Skeletal muscle tissue (tissue), 4 donors: ENCODE data around the gene RPTOR. TPM values are rescaled to one million over a fixed set of nuclear protein-coding genes. Genes with fewer than 3 reads are reported as not detected.
A peak's percentile ranks its signal among the peaks of the same experiment; 100 is the strongest.

Source experiments
- H3K27ac ChIP-seq: one replicate; pipeline ENCODE4 v1.7.0; 2013; ENCODE audit warnings: mild to moderate bottlenecking, low read depth, low read length, inconsistent platforms
- H3K27me3 ChIP-seq, 3 donors: one replicate each; pipeline ENCODE4 v1.7.0; 2013; ENCODE audit warnings: low read length in 3 of 3; ENCODE audit not compliant: control insufficient read depth in 3 of 3, insufficient read depth in 3 of 3
- H3K36me3 ChIP-seq, 3 donors: one replicate each; pipeline ENCODE4 v1.7.0; 2013; ENCODE audit warnings: low read length in 3 of 3; ENCODE audit not compliant: control insufficient read depth in 3 of 3, insufficient read depth in 3 of 3
- H3K4me1 ChIP-seq, 3 donors: one replicate each; pipeline ENCODE4 v1.7.0; 2013; ENCODE audit warnings: low read length in 3 of 3, mild to moderate bottlenecking in 3 of 3; ENCODE audit not compliant: control insufficient read depth in 3 of 3, insufficient read depth in 3 of 3
- H3K4me3 ChIP-seq, 3 donors: one replicate each; pipeline ENCODE4 v1.7.0; 2013; ENCODE audit warnings: low read length in 3 of 3
- H3K9ac ChIP-seq, 3 donors: one replicate each; pipeline ENCODE4 v1.7.0; 2013; ENCODE audit warnings: low read length in 3 of 3, mild to moderate bottlenecking in 3 of 3, moderate library complexity in 2 of 3, low read depth in 1 of 3
- H3K9me3 ChIP-seq, 3 donors: one replicate each; pipeline ENCODE4 v1.7.0; 2013; ENCODE audit warnings: low read length in 3 of 3; ENCODE audit not compliant: control insufficient read depth in 3 of 3
- total RNA-seq: library from RNA; depleted of rRNA; stranded (reverse); fragments of >200 nt; gene quantifications from one replicate; pipeline ENCODE4 v1.2.3, GENCODE V29; 2014
- donor health status: Osteomylitis.

The RPTOR gene
- total RNA-seq, 1 donor from 2014 or later: 24.5 TPM

DNA sequence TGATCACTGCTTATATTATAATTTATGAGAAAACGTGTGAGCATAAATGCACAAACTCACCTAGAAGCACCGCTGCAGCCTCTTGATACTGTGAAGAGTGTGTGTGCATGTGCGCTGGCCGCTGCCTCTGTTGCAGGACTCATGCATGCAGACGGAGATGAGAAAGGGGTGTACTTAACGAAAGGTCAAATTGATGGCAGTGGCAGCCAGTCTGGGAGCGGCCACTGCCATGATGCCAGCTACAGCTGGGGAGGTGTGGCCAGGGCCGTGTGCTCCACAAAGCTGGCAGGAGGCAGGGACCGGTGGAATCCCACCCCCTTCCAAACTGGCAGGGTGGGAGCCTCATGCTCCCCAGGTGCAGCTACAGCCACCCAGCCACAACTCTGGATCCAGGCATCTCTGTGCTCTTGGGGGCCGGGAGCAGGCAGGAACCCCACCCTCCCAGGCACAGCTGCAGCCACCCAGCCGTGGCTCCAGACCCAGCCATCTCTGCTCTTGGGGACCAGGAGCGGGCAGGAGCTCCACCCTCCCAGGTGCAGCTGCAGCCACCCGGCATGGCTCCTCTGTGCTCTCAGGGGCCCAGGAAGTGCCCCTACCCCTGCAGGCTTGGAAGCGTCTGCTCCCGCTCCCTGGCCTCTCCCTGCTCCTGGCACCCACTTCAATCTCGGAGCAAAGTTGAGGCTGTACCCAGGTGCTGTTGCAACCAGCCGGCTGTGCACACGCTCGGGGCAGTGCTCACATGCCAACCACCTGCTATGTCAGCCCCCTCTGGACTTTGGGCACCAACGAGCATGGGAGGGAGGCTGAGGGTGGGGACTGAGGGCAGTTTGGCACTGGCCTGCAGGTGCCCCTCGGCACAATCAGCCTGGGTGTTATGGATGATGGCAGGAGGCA lies 369.5 kb downstream of the RPTOR start:
- no peaks in the 10 kb centered on the region for H3K27me3 ChIP-seq
- peaks cover 19 to 29% (median 29%) of the 10 kb centered on the region in 3 donors for H3K36me3 ChIP-seq
- no peaks in the 10 kb centered on the region for H3K9me3 ChIP-seq
- no peak overlapping the region for H3K9ac ChIP-seq
- H3K4me3 ChIP-seq: no peak overlapping the region
- H3K27ac ChIP-seq: no peak overlapping the region
- H3K4me1 ChIP-seq: peaks cover 0 to 10% (median 0%) of the 10 kb centered on the region in 3 donors

DNA sequence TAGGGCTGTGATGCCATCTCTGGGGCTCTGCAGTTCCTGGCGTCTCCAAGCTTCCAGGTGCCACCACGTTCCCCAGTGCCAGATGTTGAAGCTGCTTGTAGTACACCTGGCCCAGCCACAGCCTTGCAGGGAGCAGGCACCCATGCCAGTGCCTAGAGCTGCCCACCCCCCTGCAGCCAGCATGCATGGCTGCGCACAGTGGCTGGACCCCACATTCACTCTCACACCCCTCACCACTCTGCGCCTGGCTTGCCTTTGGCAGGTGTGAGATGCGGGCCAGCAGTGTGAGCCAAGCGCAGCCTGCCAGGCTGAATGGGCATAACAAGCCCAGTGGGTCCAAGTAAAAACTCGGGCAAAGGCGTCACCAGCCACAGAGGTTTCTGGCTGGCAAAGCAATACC lies 371.6 kb downstream of the RPTOR start:
- Histone ChIP-seq H3K27me3 (no peaks in the 10 kb centered on the region), H3K4me3 (no peak overlapping the region), H3K36me3 (peaks cover 15 to 26% (median 16%) of the 10 kb centered on the region in 3 donors), H3K4me1 (peaks cover 0 to 10% (median 0%) of the 10 kb centered on the region in 3 donors), H3K9me3 (no peaks in the 10 kb centered on the region), H3K9ac (no peak overlapping the region), H3K27ac (no peak overlapping the region)

DNA sequence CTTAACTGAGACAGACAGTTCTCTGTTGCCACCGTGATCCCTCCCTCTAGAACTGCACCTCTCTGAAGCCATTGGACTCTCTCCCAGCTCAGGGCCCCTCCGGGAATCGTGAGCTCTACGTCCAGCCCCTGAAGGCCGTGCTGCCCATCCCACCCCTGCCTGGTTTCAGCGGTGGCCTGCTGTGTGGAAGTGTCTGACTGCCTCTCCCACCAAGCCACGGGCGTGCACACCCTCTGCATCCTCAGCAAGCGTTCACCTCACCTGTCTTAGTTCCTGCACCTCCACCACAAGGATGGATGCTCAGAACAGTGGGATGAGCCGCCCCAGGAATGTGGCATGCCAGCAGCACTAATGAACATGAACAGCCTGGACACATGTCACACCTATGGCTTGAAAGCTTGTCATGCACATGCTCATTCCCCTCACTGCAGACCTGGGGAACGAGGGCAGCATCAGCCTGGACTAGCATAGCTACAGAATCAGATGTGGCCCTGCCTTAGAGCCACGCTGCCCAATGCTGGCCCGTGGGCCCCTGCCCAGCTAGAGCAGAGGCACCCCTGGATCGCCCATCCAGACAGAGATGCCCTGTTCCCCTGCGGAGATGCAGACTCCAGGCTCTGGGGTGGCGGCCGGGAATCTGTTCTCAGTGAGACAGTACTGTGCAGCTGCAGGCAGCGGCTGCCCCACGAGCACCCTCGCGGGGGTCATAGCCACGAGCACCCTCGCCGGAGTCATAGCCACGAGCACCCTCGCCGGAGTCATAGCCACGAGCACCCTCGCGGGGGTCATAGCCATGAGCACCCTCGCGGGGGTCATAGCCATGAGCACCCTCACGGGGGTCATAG lies 373.3 kb downstream of the RPTOR start:
- Histone ChIP-seq H3K9me3 (no peaks in the 10 kb centered on the region), H3K4me1 (peaks cover 0 to 10% (median 0%) of the 10 kb centered on the region in 3 donors), H3K9ac (no peak overlapping the region), H3K27me3 (no peaks in the 10 kb centered on the region), H3K4me3 (no peak overlapping the region), H3K27ac (no peak overlapping the region), H3K36me3 (peaks cover 10 to 22% (median 12%) of the 10 kb centered on the region in 3 donors)

DNA sequence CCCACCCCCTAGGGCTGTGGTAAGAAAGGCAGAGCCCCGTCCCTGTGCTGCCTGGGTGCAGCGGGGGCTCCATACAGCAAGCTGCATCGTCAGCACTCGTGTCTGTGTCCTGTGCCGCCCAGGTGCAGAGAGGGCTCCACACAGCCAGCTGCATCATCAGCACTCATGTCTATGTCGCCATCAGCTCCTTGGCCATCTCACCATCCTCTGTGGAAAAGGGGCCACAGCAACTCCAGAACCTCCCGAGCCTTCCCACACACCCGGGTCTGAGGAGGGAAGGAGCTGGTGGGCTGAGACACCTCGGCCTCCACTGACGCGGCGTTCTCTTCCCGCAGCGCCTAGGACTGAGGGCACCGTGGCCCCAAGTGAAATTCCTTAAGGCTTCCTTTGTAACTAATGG lies 374.1 kb downstream of the RPTOR start:
- H3K36me3 ChIP-seq: peaks cover 17 to 24% (median 20%) of the 10 kb centered on the region in 3 donors
- H3K4me1 ChIP-seq: peaks cover 0 to 10% (median 0%) of the 10 kb centered on the region in 3 donors
- H3K9ac ChIP-seq: no peak overlapping the region
- no peak overlapping the region for H3K27ac ChIP-seq
- no peaks in the 10 kb centered on the region for H3K27me3 ChIP-seq
- H3K4me3 ChIP-seq: no peak overlapping the region
- H3K9me3 ChIP-seq: no peaks in the 10 kb centered on the region

DNA sequence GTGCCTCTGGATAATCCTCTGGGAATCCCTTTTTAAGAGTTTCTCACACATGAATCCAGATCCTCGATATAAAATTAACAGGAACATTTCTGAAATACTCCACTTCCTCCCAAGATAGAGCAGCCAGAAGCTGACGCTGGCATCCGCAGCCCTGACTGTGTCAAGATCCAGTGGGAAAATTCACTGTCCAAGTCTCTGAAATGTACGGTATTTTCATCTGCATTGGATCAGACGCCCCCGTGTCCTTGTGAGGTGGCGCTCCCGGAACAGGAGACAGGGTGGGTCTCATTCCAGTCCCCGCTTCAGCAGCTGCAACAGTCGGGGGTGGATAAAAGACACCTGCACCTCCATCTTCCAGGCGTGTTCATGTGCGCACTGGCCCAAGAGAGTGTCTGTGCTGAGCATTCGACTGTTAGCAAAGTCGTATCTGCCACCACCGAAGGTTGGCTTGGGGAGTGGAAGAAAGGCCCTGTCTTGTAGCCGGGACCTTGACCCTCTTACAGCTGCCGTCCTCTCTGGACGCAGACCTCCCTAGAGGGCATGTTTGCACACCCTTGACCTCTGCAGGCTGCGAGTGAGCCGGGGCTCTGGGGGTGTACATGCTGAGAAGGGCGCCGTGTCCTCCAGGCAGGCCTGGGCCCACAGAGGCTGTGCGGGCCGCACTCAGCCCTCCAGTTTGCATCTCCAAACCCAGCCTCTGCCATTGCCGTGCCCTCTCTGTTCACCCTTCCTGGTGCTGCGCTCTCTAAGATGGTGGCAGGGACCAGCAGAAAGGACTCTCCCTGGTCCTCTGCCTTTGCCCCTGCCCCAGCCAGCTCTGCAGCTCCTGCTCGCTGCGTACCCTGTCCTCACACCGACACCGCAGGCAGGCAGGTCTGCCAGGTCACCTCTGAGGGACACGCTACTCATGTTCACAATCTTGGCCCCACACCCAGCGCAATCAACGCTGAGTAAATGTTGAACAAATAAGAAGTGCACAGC lies 375.0 kb downstream of the RPTOR start:
- Histone ChIP-seq H3K4me3 (peak overlapping the region in 1 of 3 donors; percentile 13), H3K27me3 (no peaks in the 10 kb centered on the region), H3K9me3 (no peaks in the 10 kb centered on the region), H3K4me1 (peaks cover 0 to 10% (median 0%) of the 10 kb centered on the region in 3 donors), H3K27ac (peak overlapping the region; percentile 1), H3K36me3 (peaks cover 25 to 29% (median 27%) of the 10 kb centered on the region in 3 donors), H3K9ac (no peak overlapping the region)

DNA sequence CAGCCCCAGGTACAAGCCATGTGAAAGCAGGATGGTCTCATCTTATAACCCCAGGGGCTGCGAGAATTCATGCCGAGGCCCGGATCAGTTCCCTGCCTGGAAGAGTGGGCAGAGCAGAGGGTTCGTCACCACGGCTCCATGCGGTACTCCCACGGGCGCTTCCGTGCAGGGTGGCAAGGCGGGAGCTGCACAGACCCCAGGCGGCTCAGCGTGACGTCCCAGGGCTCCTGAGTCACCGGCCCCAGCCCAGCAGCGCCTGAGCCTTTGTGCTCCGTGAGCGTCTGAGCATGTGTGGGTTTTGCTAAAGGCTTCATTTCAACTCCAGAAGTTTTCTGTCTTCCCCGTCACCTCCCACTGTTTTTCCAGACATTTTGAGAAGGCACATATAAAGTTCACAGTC lies 375.8 kb downstream of the RPTOR start:
- H3K4me1 ChIP-seq: peaks cover 0 to 10% (median 0%) of the 10 kb centered on the region in 3 donors
- no peaks in the 10 kb centered on the region for H3K9me3 ChIP-seq
- H3K27me3 ChIP-seq: no peaks in the 10 kb centered on the region
- H3K36me3 ChIP-seq: peaks cover 33 to 36% (median 35%) of the 10 kb centered on the region in 3 donors
- no peak overlapping the region for H3K9ac ChIP-seq
- no peak overlapping the region for H3K27ac ChIP-seq
- H3K4me3 ChIP-seq: no peak overlapping the region

DNA sequence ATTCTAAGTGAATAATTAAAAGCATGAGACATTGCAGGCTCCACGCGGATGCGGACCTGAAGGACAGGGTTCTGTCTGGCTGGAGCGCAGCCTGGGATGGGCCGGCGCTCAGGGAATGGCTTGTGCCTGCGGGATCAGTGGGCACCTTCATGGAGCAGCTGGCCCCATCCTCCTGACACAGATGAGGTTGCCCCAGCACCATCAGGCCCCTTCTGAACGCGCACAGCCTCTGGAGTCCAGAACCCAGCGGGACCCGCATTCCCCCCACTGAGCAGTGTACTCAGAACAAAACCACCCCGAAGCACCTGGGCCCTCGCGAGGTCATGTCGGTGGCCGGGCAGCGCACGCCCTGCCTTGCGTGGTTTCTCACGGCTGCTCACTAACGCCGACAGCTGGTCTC lies 376.5 kb downstream of the RPTOR start:
- no peaks in the 10 kb centered on the region for H3K27me3 ChIP-seq
- H3K36me3 ChIP-seq: peaks cover 40 to 43% (median 41%) of the 10 kb centered on the region in 3 donors
- peaks cover 0 to 10% (median 0%) of the 10 kb centered on the region in 3 donors for H3K4me1 ChIP-seq

DNA sequence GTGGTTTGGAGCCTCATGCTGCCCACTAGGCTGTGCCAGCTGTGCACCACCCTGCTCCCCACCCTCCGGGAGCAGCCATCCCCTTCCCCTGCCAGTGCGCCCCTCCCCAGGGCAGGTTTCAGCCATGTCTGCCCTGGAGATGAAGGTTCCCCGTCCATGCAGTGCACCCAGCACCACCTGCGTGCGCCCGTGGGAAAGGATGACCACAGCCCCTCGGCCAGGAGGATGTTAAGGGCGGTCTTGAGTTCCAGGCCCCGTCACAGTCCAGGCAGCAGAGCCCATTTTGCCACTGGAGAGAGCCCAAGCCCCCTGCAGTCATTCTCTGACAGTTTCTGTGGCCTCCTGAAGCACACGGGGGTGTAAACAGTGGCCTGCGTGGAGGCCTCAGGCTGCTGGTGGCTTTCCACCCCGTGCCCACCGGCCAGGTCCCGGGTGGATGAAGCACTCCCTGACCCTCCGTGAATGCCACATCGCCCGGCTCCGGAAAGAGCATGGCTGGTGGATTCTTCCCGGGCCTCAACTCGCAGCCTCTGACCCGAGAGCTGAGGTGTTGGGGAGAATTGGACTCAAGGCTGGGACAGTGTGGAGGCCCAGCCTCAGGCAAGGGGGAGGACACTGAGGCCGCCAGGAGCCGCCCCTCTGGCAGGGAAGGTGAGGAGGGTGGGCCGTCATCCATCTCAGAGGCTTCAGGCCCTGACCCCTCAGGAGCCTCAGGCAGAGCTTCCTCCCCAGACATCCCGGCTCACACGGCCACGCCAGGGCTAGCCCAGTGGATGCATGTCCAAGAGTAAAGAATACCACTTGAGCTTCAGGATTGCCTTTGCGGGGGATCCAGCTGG lies 377.3 kb downstream of the RPTOR start:
- Histone ChIP-seq H3K27me3 (no peaks in the 10 kb centered on the region), H3K27ac (no peak overlapping the region), H3K9me3 (no peaks in the 10 kb centered on the region), H3K4me3 (no peak overlapping the region), H3K4me1 (peaks cover 0 to 12% (median 0%) of the 10 kb centered on the region in 3 donors), H3K36me3 (peaks cover 43 to 51% (median 44%) of the 10 kb centered on the region in 3 donors), H3K9ac (no peak overlapping the region)

More for the DNA sequence above, 376.5 kb downstream of the RPTOR start:
- H3K9me3 ChIP-seq: no peaks in the 10 kb centered on the region
- H3K9ac ChIP-seq: no peak overlapping the region
- H3K4me3 ChIP-seq: no peak overlapping the region
- H3K27ac ChIP-seq: no peak overlapping the region
